ENCODE results near the gene GPATCH1.
A peak's percentile ranks its signal among the peaks of the same experiment; 100 is the strongest.

Gene GPATCH1

GRCh38 chr19:33110137-33110910 is 29.3 kb downstream of the GPATCH1 start:
- no peak for TF ChIP-seq CTCF (IDR thresholded peaks at IDR 0.05; ENCODE audit: low read depth, low read length, missing control alignments)
- DNase-seq (ENCODE audit: low read depth), result peak; percentile 27
- H3K4me3 ChIP-seq (ENCODE audit: low read depth, low read length), result no peak overlapping the region
- in situ Hi-C loops (cut with HindIII; ENCODE audit: low sequenced_read_pairs), result no loop called here

GRCh38 chr19:33111587-33111986 is 30.6 kb downstream of the GPATCH1 start:
- DNase-seq (ENCODE audit: low read depth), result no peak
- H3K4me3 ChIP-seq (ENCODE audit: low read depth, low read length), result no peak overlapping the region
- TF ChIP-seq CTCF (IDR thresholded peaks at IDR 0.05; ENCODE audit: low read depth, low read length, missing control alignments), result no peak
- in situ Hi-C loops (cut with HindIII; ENCODE audit: low sequenced_read_pairs), result no loop called here

- DNase-seq (ENCODE audit: low read depth), result no peak
- TF ChIP-seq CTCF (IDR thresholded peaks at IDR 0.05; ENCODE audit: low read depth, low read length, missing control alignments), result no peak
- H3K4me3 ChIP-seq (ENCODE audit: low read depth, low read length), result no peak overlapping the region
- in situ Hi-C loops (cut with HindIII; ENCODE audit: low sequenced_read_pairs), result no loop called here
These were observed 33.3 kb downstream of the GPATCH1 start for GRCh38 chr19:33114312-33114711.

GRCh38 chr19:33117501-33117900 is 36.5 kb downstream of the GPATCH1 start:
- H3K4me3 ChIP-seq (ENCODE audit: low read depth, low read length), result no peak overlapping the region
- no peak for DNase-seq (ENCODE audit: low read depth)
- TF ChIP-seq CTCF (IDR thresholded peaks at IDR 0.05; ENCODE audit: low read depth, low read length, missing control alignments), result no peak
- in situ Hi-C loops (cut with HindIII; ENCODE audit: low sequenced_read_pairs), result no loop called here

- in situ Hi-C loops (cut with HindIII; ENCODE audit: low sequenced_read_pairs), result no loop called here
- no peak for TF ChIP-seq CTCF (IDR thresholded peaks at IDR 0.05; ENCODE audit: low read depth, low read length, missing control alignments)
- no peak overlapping the region for H3K4me3 ChIP-seq (ENCODE audit: low read depth, low read length)
- DNase-seq (ENCODE audit: low read depth), result no peak
These were observed 37.7 kb downstream of the GPATCH1 start for GRCh38 chr19:33118643-33119042.

- no peak for TF ChIP-seq CTCF (IDR thresholded peaks at IDR 0.05; ENCODE audit: low read depth, low read length, missing control alignments)
- DNase-seq (ENCODE audit: low read depth), result no peak
- no peak overlapping the region for H3K4me3 ChIP-seq (ENCODE audit: low read depth, low read length)
- in situ Hi-C loops (cut with HindIII; ENCODE audit: low sequenced_read_pairs), result no loop called here
These were observed 43.5 kb downstream of the GPATCH1 start for GRCh38 chr19:33124207-33125098.
